ENCODE results near the gene DCBLD1.
A peak's percentile ranks its signal among the peaks of the same experiment; 100 is the strongest.

Gene DCBLD1

DNA sequence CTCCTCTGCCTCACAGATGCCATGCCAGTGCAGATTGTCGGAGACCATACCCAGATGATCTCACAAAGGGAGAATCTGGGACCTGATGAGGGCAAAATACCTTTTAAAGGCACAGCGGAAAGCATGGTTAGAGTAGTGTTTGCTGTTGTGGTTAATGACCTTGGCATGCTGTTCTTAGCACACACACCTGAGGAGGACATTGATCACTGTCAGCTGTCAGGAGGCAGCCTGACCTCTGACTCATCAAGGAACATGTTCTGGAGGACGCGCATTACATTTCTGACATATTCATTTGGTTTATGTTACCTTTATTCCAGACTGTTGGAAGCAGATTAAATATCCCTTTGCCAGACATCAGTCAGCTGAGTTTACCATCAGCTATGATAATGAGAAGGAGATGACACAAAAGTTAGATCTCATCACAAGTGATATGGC is 62.7 kb downstream of the DCBLD1 start:
- DNase-seq (ENCODE audit: low read depth) = no peak
- no peak overlapping the region for H3K4me3 ChIP-seq (ENCODE audit: control insufficient read depth, low read depth, low read length)
- no peak for TF ChIP-seq CTCF (conservative IDR thresholded peaks at IDR 0.05; ENCODE audit: control insufficient read depth, insufficient read depth, low read depth, low read length)

- no peak for DNase-seq (ENCODE audit: low read depth)
- no peak for TF ChIP-seq CTCF (conservative IDR thresholded peaks at IDR 0.05; ENCODE audit: control insufficient read depth, insufficient read depth, low read depth, low read length)
- H3K4me3 ChIP-seq (ENCODE audit: control insufficient read depth, low read depth, low read length) = no peak overlapping the region
Measured at GRCh38 chr6:117546674-117547073, 64.2 kb downstream of the DCBLD1 start.

- peak overlapping the region; percentile 26 for H3K4me3 ChIP-seq (ENCODE audit: control insufficient read depth, low read depth, low read length)
- TF ChIP-seq CTCF (conservative IDR thresholded peaks at IDR 0.05; ENCODE audit: control insufficient read depth, insufficient read depth, low read depth, low read length) = no peak
- peak; percentile 47 for DNase-seq (ENCODE audit: low read depth)
Measured at GRCh38 chr6:117547688-117548621, 65.5 kb downstream of the DCBLD1 start.

DNA sequence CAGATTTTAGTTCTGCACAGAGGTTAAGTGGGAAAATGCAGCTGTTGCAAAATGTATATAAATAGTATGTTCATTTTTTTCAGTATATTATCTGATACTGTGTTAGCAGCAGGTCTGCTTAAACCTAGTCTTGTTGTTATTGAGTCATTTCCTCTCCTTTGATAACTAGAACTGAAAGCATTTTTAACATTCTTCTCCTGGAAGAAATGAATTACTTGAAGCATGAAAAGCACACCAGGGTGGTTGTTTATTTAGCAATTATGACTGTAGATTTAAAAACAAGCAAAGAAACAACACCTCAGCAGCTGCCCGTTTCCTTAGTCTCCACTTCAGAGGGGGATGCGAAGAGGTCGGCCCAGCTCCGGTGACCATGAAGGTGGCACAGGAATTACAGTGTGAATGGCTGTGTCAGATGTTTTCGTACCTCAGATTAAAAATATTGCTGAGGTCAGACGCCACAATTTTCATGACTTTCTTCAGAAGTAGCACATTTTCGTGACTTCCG is 66.4 kb downstream of the DCBLD1 start:
- H3K4me3 ChIP-seq (ENCODE audit: control insufficient read depth, low read depth, low read length) = no peak overlapping the region
- DNase-seq (ENCODE audit: low read depth) = no peak
- no peak for TF ChIP-seq CTCF (conservative IDR thresholded peaks at IDR 0.05; ENCODE audit: control insufficient read depth, insufficient read depth, low read depth, low read length)

DNA sequence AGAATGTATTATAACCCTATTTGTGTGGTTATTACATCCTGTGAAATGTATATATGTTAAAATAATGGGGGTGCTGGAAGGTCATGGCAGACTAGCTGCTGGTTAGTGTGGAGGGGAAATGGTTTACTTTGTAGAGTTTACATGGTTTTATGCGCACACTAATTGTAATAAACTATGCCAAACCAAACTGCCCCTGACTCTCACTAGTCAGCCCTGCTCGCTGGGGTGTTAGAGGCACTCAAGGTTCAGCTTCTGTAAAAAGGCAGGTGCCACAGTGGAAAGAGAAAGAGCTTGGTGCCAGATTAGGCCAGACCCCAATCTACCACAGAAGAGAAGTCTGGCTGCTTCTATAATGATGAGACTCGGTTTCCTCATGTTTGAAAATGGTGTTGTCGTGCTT is 67.1 kb downstream of the DCBLD1 start:
- no peak for TF ChIP-seq CTCF (conservative IDR thresholded peaks at IDR 0.05; ENCODE audit: control insufficient read depth, insufficient read depth, low read depth, low read length)
- no peak overlapping the region for H3K4me3 ChIP-seq (ENCODE audit: control insufficient read depth, low read depth, low read length)
- DNase-seq (ENCODE audit: low read depth) = no peak

DNA sequence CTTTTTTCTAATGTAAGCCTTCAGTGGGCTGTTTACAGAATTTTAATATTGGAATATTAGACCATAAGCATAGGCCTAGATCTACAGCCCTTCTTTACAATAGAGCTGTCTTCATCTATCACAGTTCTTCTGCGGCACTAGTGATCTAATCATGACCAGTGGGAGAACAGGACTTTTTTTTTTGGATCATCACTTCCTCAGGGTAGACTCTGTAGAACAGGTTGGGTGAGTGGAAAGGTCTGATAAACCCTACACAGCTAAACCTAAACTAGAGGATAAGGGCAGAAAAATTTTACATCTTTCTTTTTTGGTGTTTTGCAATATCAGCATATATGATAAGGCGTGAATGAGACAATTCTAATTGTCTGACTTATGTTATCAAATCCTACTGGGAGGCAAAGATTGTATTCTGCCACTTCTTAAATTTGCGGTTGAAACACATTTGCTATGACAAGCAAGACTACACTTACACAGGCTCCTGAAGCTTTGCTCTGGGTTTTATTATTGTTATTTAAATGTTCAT is 67.7 kb downstream of the DCBLD1 start:
- no peak for DNase-seq (ENCODE audit: low read depth)
- no peak overlapping the region for H3K4me3 ChIP-seq (ENCODE audit: control insufficient read depth, low read depth, low read length)
- TF ChIP-seq CTCF (conservative IDR thresholded peaks at IDR 0.05; ENCODE audit: control insufficient read depth, insufficient read depth, low read depth, low read length) = no peak
